NCI-H446 (cell line): ENCODE measurements around the gene CRADD.
A peak's percentile ranks its signal among the peaks of the same experiment; 100 is the strongest.
"Not testable (repeated sequence)": the region's sequence is repeated elsewhere in the genome, so short reads cannot be mapped to it uniquely, and the experiment has no call there.

Experiments used
- DNase-seq, 2 experiments: peaks; one replicate each; lab custom pipeline; 2025; lab: John Stamatoyannopoulos, UW

CRADD gene

GRCh38 chr12:93706824-93707223, 29.6 kb downstream of the CRADD start:
- peak in 1 of 2 experiments; percentile 47 for DNase-seq

GRCh38 chr12:93707836-93708235, 30.7 kb downstream of the CRADD start:
- peak in 1 of 2 experiments; percentile 39 for DNase-seq

- no peak for DNase-seq
Observed at GRCh38 chr12:93708952-93709351, 31.8 kb downstream of the CRADD start.

DNA sequence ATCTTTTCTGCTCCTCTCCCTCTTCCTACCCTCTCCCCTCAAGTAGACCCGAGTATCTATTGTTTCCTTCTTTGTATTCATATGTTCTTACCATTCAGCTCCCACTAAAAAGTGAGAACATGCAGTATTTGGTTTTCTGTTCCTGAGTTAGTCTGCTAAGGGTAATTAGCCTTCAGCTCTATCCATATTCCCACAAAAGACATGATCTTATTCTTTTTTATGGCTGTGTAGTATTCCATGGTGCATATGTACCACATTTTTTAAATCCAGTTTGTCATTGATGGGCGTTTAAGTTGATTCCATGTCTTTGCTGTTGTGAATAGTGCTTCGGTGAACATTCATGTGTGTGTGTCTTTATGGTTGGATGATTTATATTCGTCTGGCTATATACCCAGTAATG, 32.2 kb downstream of the CRADD start:
- no peak for DNase-seq

DNA sequence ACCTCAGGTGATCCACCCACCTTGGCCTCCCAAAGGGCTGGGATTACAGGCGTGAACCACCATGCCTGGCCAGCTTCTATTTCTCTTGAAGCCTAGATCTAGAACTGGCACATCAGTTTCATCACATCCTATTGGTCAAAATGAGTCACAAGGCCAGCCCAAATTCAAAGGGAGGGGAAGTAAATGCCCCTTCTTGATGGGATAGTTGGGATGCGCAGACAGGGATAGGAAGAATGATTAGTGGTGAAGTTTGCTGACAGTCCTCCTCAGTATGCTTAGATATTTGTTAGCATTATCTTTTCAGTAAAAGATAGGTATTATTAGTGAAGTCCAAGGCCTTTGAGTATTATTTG, 33.4 kb downstream of the CRADD start:
- DNase-seq = no peak

DNA sequence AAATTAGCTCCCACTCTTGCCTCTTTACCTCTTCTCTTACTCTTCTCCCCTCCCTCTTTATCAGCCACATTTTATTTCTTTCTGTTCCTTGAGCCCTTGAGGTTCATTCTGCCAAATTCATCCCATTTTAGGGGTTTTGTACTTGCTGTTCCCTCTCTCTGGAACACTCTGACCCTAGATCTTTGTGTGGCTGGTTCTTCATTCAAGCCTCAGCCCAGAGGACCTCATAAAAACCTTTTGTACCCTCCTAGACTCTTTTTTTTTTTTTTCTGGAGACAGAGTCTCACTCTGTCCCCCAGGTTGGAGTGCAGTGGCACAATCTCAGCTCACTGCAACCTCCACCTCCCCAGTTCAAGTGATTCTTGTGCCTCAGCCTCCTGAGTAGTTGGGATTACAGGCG, 34.3 kb downstream of the CRADD start:
- not testable (repeated sequence) for DNase-seq

- no peak for DNase-seq
Observed at GRCh38 chr12:93712200-93712599, 35.0 kb downstream of the CRADD start.

DNA sequence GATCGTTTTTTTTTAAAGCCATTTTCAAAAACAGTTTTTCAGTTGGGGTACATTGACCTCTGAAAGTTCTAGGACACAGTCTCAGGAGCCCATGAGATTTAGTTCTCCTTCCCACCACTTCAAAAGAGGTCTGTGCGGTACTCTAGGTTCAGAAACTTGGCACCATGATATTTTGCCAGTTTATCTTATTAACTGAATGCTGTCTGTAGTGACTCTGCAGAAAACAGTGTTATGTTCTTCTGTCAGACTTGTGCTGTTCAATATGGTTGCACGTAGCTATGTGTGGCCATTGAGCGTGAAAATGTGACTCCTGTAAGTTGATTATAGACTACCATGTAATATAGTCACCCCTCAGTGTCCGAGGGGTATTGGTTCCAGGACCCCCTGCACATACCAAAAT, 35.9 kb downstream of the CRADD start:
- DNase-seq = peak in 1 of 2 experiments; percentile 15

- no peak for DNase-seq
Observed at GRCh38 chr12:93713800-93714199, 36.6 kb downstream of the CRADD start.

DNA sequence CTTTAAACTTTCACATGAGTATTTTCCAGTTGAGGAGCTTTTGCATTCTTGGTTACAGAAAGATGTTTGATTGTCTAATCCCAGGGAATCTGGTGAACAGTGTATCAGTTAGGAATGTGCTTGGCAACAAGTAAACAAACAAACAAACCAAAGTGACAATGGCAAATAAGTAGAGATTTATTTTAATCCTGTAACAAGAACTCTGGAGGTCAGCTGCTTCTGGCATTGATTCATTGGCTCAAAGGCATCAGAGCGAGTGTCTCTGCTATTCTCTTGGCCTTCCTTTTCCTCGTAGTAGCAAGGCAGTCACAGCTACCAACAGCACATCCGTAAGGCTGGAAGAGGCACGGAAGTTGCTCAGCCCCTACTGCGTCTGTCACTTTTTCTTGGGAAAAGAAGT, 37.2 kb downstream of the CRADD start:
- peak in 1 of 2 experiments; percentile 55 for DNase-seq

DNA sequence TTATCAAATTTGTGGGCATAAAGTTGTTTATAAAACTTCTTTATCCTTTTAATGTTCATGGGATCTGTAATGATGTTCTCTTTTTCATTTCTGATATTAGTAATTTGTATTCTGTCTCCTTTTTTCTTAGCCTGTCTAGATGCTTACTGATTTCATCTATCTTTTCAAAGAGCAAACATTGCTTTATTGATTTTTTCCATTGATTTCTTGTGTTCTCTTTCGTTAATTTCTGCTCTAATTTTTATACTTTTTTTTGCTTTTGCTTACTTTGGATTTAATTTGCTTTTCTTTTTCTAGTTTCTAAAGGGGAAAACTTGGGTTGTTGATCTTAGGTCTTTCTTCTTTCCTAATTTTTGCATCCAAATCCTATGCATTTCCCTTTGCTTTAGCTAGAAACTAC, 42.5 kb downstream of the CRADD start:
- no peak for DNase-seq

DNA sequence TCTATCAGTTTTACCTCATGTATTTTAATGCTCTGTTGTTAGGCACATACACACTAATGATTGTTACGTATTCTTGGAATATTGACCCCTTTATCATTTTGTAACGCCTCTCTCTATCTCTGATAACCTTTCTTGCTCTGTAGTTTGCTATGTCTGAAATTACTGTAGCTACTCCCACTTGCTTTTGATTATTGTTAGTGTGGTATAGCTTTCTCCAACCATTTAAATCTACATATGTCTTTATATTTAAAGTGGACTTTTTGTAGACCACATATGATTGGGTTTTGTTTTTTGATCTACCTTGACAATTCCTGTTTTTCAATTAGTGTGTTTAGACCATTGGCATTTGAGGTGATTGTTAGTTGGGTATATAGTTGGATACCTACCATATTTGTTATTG, 43.4 kb downstream of the CRADD start:
- DNase-seq = no peak

- no peak for DNase-seq
Observed at GRCh38 chr12:93722179-93722578, 45.0 kb downstream of the CRADD start.

- peak; percentile 72 to 93 for DNase-seq
Observed at GRCh38 chr12:93722835-93723567, 45.8 kb downstream of the CRADD start.

GRCh38 chr12:93723568-93723930, 46.4 kb downstream of the CRADD start:
- peak in 1 of 2 experiments; percentile 69 for DNase-seq

- no peak for DNase-seq
Observed at GRCh38 chr12:93725531-93725930, 48.4 kb downstream of the CRADD start.

- no peak for DNase-seq
Observed at GRCh38 chr12:93727195-93727811, 50.1 kb downstream of the CRADD start.

DNA sequence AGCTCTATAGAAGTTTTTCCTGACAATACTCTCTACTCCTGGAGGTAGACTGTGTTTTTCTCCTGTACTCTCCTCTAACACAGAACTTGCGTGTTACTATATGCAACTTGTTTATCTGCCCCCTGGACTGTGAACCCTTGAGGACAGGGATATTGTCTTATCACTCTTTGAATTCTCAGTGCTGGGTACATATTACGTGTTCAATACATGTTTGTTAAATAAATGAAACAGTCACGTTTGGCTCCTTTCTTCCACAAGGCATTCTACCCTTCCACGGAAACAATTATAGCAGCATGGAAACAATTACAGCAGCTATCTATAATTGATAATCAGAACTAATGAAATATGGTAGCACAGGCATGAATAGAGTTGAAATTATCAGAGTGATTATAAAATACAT, 50.7 kb downstream of the CRADD start:
- DNase-seq = no peak

GRCh38 chr12:93729934-93730333, 52.8 kb downstream of the CRADD start:
- peak in 1 of 2 experiments; percentile 59 for DNase-seq

- peak; percentile 91 to 97 for DNase-seq
Observed at GRCh38 chr12:93733358-93733757, 56.2 kb downstream of the CRADD start.

GRCh38 chr12:93733928-93734327, 56.8 kb downstream of the CRADD start:
- no peak for DNase-seq

DNA sequence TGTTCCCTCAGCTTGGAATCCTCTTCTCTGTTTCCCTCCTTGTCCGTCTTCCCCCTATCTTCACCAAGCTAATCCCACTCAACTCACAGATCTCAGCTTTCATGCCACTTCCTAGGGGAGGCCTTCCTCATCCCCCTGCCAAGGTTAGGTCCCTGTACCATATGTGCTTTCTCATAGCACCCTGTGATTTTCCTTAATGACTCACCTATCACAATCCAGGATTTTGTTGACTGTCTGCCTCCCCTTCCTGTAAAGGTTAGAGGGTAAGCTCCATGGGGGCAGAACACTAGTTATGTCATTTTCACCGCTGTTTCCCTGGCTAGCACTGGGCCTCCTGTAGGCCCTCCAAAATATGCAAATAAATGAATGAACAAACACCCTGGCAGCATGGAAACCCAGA, 57.6 kb downstream of the CRADD start:
- no peak for DNase-seq

DNA sequence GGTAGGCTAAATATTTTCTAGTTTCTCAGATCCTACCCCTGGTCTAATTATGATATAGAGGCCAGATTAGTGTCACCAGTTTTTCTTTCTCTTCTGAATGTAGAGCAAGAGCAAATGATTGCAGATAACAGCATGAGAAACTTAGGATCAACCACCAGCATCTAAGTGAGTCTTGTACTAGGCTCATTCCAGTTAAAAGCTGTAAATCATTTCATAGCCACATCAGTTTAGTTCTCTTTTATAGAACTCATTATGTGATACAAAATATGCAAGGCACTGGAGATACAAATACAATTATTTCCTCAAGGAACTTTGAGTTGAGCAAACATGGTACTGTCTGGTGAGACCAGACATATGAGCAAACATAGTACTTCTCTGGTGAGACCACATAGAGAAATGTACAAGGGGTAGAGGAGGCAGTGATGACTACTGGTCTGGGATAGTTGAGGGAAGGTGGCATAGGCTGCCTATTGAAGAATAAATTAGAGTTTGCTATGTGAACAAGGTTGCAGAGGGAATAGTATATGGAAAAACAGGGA, 59.5 kb downstream of the CRADD start:
- no peak for DNase-seq
